ENCODE measurements around the gene SDR9C7.

DNA sequence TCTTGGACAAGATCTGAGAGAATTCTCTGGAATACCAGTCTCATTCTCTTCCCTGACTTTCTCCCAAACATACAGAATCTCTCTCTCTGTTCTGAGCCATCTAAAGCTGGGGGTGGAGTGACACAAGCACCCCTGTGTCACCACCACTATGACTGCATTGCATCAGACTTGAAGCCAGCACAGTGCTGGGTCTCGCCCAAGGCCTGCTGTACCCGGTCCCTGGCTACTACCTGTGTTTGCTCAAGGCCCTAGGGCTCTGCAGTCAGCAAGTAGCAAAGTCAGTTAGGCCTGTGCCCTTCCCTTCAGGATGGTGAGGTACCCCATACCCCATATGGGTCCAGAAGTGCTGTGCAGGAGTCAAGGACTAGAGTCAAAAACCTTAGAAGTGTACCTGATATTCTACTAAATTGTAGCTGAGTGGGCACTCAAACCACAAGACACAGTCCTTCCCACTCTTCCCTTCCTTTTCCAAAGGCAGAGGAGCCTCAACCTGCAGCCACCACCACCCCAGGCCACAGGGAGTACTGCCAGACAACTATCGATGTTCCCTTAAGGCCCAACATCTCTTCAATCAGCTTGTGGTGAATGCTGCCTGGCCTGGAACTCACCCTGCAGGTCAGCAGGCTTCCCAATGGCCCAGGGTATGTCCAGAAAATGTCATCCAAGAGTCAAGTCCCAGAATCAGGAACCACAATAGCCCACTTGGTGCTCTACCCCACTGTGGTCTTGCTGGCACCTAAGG lies 44.4 kb upstream of the SDR9C7 start:
- TF ChIP-seq RBBP5 (IDR thresholded peaks at IDR 0.05; ENCODE audit: borderline replicate concordance, low read depth, low read length) (no peak), EZH2 (IDR thresholded peaks at IDR 0.05; ENCODE audit: low read depth, low read length, severe bottlenecking) (no peak), POLR2AphosphoS5 (IDR thresholded peaks at IDR 0.05; ENCODE audit: low read depth, low read length) (no peak), CTCF (IDR thresholded peaks at IDR 0.05; ENCODE audit: control extremely low read depth in 1 of 3, insufficient read depth in 1 of 3, low read depth in 1 of 3, low read length in 3 of 3) (no peak), POLR2A (IDR thresholded peaks at IDR 0.05; ENCODE audit: control extremely low read depth in 1 of 2, low read depth in 2 of 2, low read length in 2 of 2) (no peak), USF2 (IDR thresholded peaks at IDR 0.05; ENCODE audit: low read length) (no peak), SP1 (IDR thresholded peaks at IDR 0.05; ENCODE audit: low read depth, low read length) (no peak), SIX5 (IDR thresholded peaks at IDR 0.05; ENCODE audit: low read depth, low read length) (no peak), EP300 (IDR thresholded peaks at IDR 0.05; ENCODE audit: borderline replicate concordance in 1 of 2, low read depth in 2 of 2, low read length in 2 of 2) (no peak), HDAC2 (IDR thresholded peaks at IDR 0.05; ENCODE audit: borderline replicate concordance in 1 of 2, low read depth in 2 of 2, low read length in 2 of 2) (no peak), BRCA1 (IDR thresholded peaks at IDR 0.05; ENCODE audit: low read depth, low read length) (no peak), E2F6 (IDR thresholded peaks at IDR 0.05) (no peak), JUND (IDR thresholded peaks at IDR 0.05; ENCODE audit: low read length) (no peak)

All from H1 (cell line).